Spleen (tissue), 11 donors: ENCODE data around the gene ALKBH8. TPM values are rescaled to one million over a fixed set of nuclear protein-coding genes. Genes with fewer than 3 reads are reported as not detected.

Experiments
- DNase-seq: peaks from one replicate; pipeline ENCODE4 v3.0.0-alpha.2; 2020
- H3K27ac ChIP-seq, 8 donors: fragments of 200-600 bp; sonication (generic) in 7 of 8; 1 replicate in 4 of 8; 2 replicates in 4 of 8; pipeline versions ENCODE4 v1.5.0 to v1.8.0; 2016 to 2021; ENCODE audit warnings: inconsistent platforms in 4 of 8, mild to moderate bottlenecking in 4 of 8, moderate library complexity in 1 of 8
- H3K27me3 ChIP-seq, 7 donors: fragments of 200-600 bp; sonication (generic) in 6 of 7; replicated peaks in 1 of 7; 1 replicate in 4 of 7; 2 replicates in 3 of 7; pipeline versions ENCODE4 v1.5.0 to v1.8.0; 2016 to 2021; ENCODE audit warnings: inconsistent platforms in 3 of 7, mild to moderate bottlenecking in 1 of 7
- H3K36me3 ChIP-seq, 6 donors: fragments of 200-600 bp; sonication (generic) in 5 of 6; 1 replicate in 4 of 6; 2 replicates in 2 of 6; pipeline versions ENCODE4 v1.5.0 to v1.8.0; 2016 to 2021; ENCODE audit warnings: inconsistent platforms in 2 of 6
- H3K4me1 ChIP-seq, 6 donors: fragments of 200-600 bp; sonication (generic) in 5 of 6; 1 replicate in 3 of 6; 2 replicates in 3 of 6; pipeline versions ENCODE4 v1.5.0 to v1.8.0; 2016 to 2021; ENCODE audit warnings: inconsistent platforms in 3 of 6
- H3K4me3 ChIP-seq, 8 donors: fragments of 200-600 bp; sonication (generic) in 7 of 8; 1 replicate in 4 of 8; 2 replicates in 4 of 8; pipeline versions ENCODE4 v1.5.0 to v1.8.0; 2016 to 2021; ENCODE audit warnings: inconsistent platforms in 4 of 8, mild to moderate bottlenecking in 4 of 8, moderate library complexity in 2 of 8
- H3K9me3 ChIP-seq, 8 donors: fragments of 200-600 bp; sonication (generic) in 7 of 8; 1 replicate in 4 of 8; 2 replicates in 4 of 8; pipeline versions ENCODE4 v1.5.0 to v1.8.0; 2016 to 2021; ENCODE audit warnings: inconsistent platforms in 4 of 8
- POLR2A ChIP-seq, 3 donors: fragments of 450-650 bp; IDR thresholded peaks; one replicate each; pipeline ENCODE4 v1.5.1; 2017; ENCODE audit warnings: antibody characterized with exemption in 3 of 3, mild to moderate bottlenecking in 1 of 3
- POLR2AphosphoS5 ChIP-seq, 3 donors: sonication (generic); formaldehyde crosslinking; IDR thresholded peaks; one replicate each; pipeline ENCODE4 v1.5.1; 2017; ENCODE audit warnings: antibody characterized with exemption in 3 of 3
- WGBS, 5 donors: extraction: QIAGEN DNeasy Blood & Tissue Kit in 3 of 5; methylation state at CpG; one replicate each; pipeline versions ENCODE4 v1.1.5 to v1.1.7; 2013 to 2018; 5-methylcytosine and 5-hydroxymethylcytosine counted together
- intact Hi-C: fragments of 100-400 bp; cut with DNase I; formaldehyde crosslinking; loops from one replicate; pipeline ENCODE4 v1.15.0; 2023; ENCODE audit warnings: low total_unique reads
- polyA plus RNA-seq, 3 donors: library from polyadenylated mRNA; stranded (reverse); fragments of 200-250 nt; gene quantifications; one replicate each; pipeline ENCODE4 v1.2.1, GENCODE V29; 2013
- total RNA-seq, 7 donors: library from RNA; depleted of rRNA in 3 of 7; stranded (reverse); fragments of >200 nt in 3 of 7; fragmentation: NEBNext Ultra II Directional in 4 of 7; extraction: Animal tissue kit (Norgen Biotek cat#: 25700) in 4 of 7; gene quantifications; one replicate each; pipeline versions ENCODE4 v1.1.0 to v1.2.1, GENCODE V29; 2016 to 2021
- TF ChIP-seq, protein P1 (sequence below), 11 experiments: fragments of 200-600 bp in 7 of 11; fragments of 450-650 bp in 4 of 11; sonication (generic) in 4 of 11; IDR thresholded peaks in 8 of 11; conservative IDR thresholded peaks in 3 of 11; 1 replicate in 7 of 11; 2 replicates in 4 of 11; pipeline versions ENCODE4 v1.4.0 to v1.8.0; 2016 to 2021; ENCODE audit warnings: antibody characterized with exemption in 11 of 11, inconsistent platforms in 4 of 11, mild to moderate bottlenecking in 1 of 11
- donor health status: healthy with polysubstance abuse.
- donor health status: DM: no; HTN: no; CAD: no; lungs with moderate emphysema.
- donor health status: DM: no; HTN: no; CAD: no.
- donor health status: Bipolar disorder and iron deficiency.
- donor health status: healthy.
- donor health status: DM: no; HTN: no; CAD: no.
- donor health status: DM: yes; HTN: yes; CAD: no.

ALKBH8 gene
- total and polyA plus RNA-seq, 10 donors: 4.0 to 10.6 (median 9.1) TPM

DNA sequence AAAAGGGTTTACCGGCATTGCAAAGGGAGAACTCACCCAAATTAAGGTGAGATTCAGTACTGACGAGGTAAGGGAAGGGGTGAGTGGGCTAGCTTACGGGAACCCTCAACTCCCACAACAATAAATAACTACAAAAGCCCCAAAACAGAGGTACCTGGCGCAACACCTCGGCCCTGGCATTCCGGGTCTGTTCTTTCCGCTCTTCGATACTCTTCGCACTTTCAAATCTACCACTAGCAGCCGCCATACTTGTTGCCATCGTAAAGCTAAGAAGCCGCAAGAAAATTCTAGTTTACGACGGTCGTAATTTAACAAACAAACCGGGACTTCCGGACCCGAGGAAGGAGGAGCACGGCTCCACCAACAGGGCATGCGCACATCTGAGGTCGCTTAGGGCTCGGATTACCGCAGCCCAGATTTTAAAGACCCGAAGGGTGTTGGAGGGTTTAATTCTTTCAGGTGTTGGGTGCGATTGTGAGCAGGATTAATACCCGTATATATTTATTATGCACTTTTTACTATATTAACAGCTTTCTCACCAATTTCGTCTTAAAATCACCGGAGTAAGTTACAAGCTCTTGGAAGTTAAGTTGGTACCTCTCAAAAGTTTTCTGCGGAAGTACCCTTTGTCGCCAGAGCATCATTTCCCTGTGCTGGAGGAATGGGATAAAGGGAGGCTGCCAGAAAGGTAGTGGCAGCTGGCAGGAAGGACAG is 107.8 kb downstream of the ALKBH8 start, which contains the start of gene CWF19L2:
TSS of gene CWF19L2 (minus strand) at position 268 of the 714 bp plus-strand sequence. CDS start at position 259, 9 bp downstream.
- TF ChIP-seq POLR2A (IDR thresholded peaks at IDR 0.05) (no peak), POLR2AphosphoS5 (IDR thresholded peaks at IDR 0.05) (peak; percentile 12 to 89 (median 83))
- TF ChIP-seq, protein P1, sequence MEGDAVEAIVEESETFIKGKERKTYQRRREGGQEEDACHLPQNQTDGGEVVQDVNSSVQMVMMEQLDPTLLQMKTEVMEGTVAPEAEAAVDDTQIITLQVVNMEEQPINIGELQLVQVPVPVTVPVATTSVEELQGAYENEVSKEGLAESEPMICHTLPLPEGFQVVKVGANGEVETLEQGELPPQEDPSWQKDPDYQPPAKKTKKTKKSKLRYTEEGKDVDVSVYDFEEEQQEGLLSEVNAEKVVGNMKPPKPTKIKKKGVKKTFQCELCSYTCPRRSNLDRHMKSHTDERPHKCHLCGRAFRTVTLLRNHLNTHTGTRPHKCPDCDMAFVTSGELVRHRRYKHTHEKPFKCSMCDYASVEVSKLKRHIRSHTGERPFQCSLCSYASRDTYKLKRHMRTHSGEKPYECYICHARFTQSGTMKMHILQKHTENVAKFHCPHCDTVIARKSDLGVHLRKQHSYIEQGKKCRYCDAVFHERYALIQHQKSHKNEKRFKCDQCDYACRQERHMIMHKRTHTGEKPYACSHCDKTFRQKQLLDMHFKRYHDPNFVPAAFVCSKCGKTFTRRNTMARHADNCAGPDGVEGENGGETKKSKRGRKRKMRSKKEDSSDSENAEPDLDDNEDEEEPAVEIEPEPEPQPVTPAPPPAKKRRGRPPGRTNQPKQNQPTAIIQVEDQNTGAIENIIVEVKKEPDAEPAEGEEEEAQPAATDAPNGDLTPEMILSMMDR (IDR thresholded peaks at IDR 0.05 in 8 of 11, conservative IDR thresholded peaks at IDR 0.05 in 3 of 11): peak in 5 of 11 experiments; percentile 9 to 34 (median 16)
- intact Hi-C loops: no loop called here
- Histone ChIP-seq H3K4me3 (peak within 1 kb of the TSS; percentile 63 to 88 (median 78)), H3K9me3 (no peaks in the 10 kb centered on the region), H3K36me3 (peaks cover 0 to 30% (median 21%) of the 10 kb centered on the region in 6 donors), H3K27ac (peak within 1 kb of the TSS; percentile 62 to 87 (median 84)), H3K4me1 (peaks cover 10 to 30% (median 23%) of the 10 kb centered on the region in 6 donors), H3K27me3 (no peaks in the 10 kb centered on the region)
- DNase-seq: peak; percentile 94
- WGBS, 5 donors: 0 to 1% (median 1%) methylated on average over 30 of the region's 30 CpGs

GRCh38 chr11:107457205-107457557 is 108.4 kb downstream of the ALKBH8 start:
- 0 to 1% (median 1%) methylated on average over 5 to 6 of the region's 6 CpGs for WGBS, 5 donors
- Histone ChIP-seq H3K27me3 (no peaks in the 10 kb centered on the region), H3K27ac (peak overlapping the region; percentile 62 to 87 (median 84)), H3K4me1 (peaks cover 10 to 34% (median 23%) of the 10 kb centered on the region in 6 donors), H3K36me3 (peaks cover 0 to 36% (median 26%) of the 10 kb centered on the region in 6 donors), H3K9me3 (no peaks in the 10 kb centered on the region), H3K4me3 (peak overlapping the region; percentile 63 to 88 (median 78))
- no peak for DNase-seq
- intact Hi-C loops: no loop called here
- TF ChIP-seq POLR2A (IDR thresholded peaks at IDR 0.05) (no peak), POLR2AphosphoS5 (IDR thresholded peaks at IDR 0.05) (no peak)
- TF ChIP-seq, protein P1 (IDR thresholded peaks at IDR 0.05 in 8 of 11, conservative IDR thresholded peaks at IDR 0.05 in 3 of 11): no peak

- Histone ChIP-seq H3K4me1 (peaks cover 10 to 58% (median 24%) of the 10 kb centered on the region in 6 donors), H3K36me3 (peaks cover 0 to 57% (median 38%) of the 10 kb centered on the region in 6 donors), H3K9me3 (no peaks in the 10 kb centered on the region), H3K27ac (no peak overlapping the region), H3K27me3 (no peaks in the 10 kb centered on the region), H3K4me3 (no peak overlapping the region)
- TF ChIP-seq POLR2AphosphoS5 (IDR thresholded peaks at IDR 0.05): no peak
- TF ChIP-seq POLR2A (IDR thresholded peaks at IDR 0.05): no peak
- TF ChIP-seq, protein P1 (IDR thresholded peaks at IDR 0.05 in 8 of 11, conservative IDR thresholded peaks at IDR 0.05 in 3 of 11): no peak
- 88 to 96% (median 93%) methylated on average over 5 of the region's 5 CpGs for WGBS, 5 donors
- intact Hi-C loops: no loop called here
- peak; percentile 69 for DNase-seq
These were observed 111.8 kb downstream of the ALKBH8 start for GRCh38 chr11:107453594-107454286.

Other genes starting within 250 kb of the ALKBH8 start
- 10 to 100 TPM; 18.8 to 35.7 (median 27.0) TPM for gene CWF19L2, start 107.9 kb downstream of the ALKBH8 start, total RNA-seq
- gene CWF19L2, start 107.9 kb downstream of the ALKBH8 start, polyA plus RNA-seq: 10 to 100 TPM in 2 of 3 donors, 1 to 10 TPM in 1; 7.4 to 25.0 (median 10.9) TPM
- gene ELMOD1, start 25.4 kb upstream of the ALKBH8 start, total RNA-seq: not detected
- under 1 TPM in 1 of 3 donors, not detected in 2; 0.02 TPM for gene ELMOD1, start 25.4 kb upstream of the ALKBH8 start, polyA plus RNA-seq
- under 1 TPM in 1 of 7 donors, not detected in 6; 0.73 TPM for gene SLN, start 146.3 kb upstream of the ALKBH8 start, total RNA-seq
- gene SLN, start 146.3 kb upstream of the ALKBH8 start, polyA plus RNA-seq: under 1 TPM; 0.09 to 0.86 (median 0.24) TPM